ENCODE data around the gene IFNL4.
"Not testable (repeated sequence)": the region's sequence is repeated elsewhere in the genome, so short reads cannot be mapped to it uniquely, and the experiment has no call there.

GRCh38 chr19:39245166-39245565, 3.5 kb downstream of the IFNL4 start:
- not testable (repeated sequence) for TF ChIP-seq SP1 (IDR thresholded peaks at IDR 0.05; ENCODE audit: low read depth, low read length); CUX1 (IDR thresholded peaks at IDR 0.05; ENCODE audit: insufficient replicate concordance, low read depth, low read length)
